Muscle layer of duodenum (tissue), 2 donors: Measurements from ENCODE around the gene DERL2.

Experiments
- H3K27ac ChIP-seq: one replicate; pipeline ENCODE4 v1.7.0; 2013; ENCODE audit warnings: mild to moderate bottlenecking, low read length
- H3K27me3 ChIP-seq: one replicate; pipeline ENCODE4 v1.7.0; 2013; ENCODE audit warnings: low read depth, mild to moderate bottlenecking, control low read depth, low read length
- H3K36me3 ChIP-seq, 2 donors: one replicate each; pipeline ENCODE4 v1.7.0; 2013; ENCODE audit warnings: low read length in 2 of 2, control low read depth in 1 of 2, mild to moderate bottlenecking in 1 of 2; ENCODE audit not compliant: insufficient read depth in 2 of 2, control insufficient read depth in 1 of 2
- H3K4me1 ChIP-seq, 2 donors: one replicate each; pipeline ENCODE4 v1.7.0; 2013; ENCODE audit warnings: low read length in 2 of 2, mild to moderate bottlenecking in 2 of 2, control low read depth in 1 of 2, moderate library complexity in 1 of 2; ENCODE audit not compliant: insufficient read depth in 2 of 2, control insufficient read depth in 1 of 2
- H3K4me3 ChIP-seq, 2 donors: one replicate each; pipeline ENCODE4 v1.7.0; 2013; ENCODE audit warnings: low read length in 2 of 2, low read depth in 1 of 2, mild to moderate bottlenecking in 1 of 2
- H3K9me3 ChIP-seq, 2 donors: one replicate each; pipeline ENCODE4 v1.7.0; 2013; ENCODE audit warnings: low read length in 2 of 2, control low read depth in 1 of 2, mild to moderate bottlenecking in 1 of 2; ENCODE audit not compliant: control insufficient read depth in 1 of 2
- donor health status: healthy.

DERL2 gene

DNA sequence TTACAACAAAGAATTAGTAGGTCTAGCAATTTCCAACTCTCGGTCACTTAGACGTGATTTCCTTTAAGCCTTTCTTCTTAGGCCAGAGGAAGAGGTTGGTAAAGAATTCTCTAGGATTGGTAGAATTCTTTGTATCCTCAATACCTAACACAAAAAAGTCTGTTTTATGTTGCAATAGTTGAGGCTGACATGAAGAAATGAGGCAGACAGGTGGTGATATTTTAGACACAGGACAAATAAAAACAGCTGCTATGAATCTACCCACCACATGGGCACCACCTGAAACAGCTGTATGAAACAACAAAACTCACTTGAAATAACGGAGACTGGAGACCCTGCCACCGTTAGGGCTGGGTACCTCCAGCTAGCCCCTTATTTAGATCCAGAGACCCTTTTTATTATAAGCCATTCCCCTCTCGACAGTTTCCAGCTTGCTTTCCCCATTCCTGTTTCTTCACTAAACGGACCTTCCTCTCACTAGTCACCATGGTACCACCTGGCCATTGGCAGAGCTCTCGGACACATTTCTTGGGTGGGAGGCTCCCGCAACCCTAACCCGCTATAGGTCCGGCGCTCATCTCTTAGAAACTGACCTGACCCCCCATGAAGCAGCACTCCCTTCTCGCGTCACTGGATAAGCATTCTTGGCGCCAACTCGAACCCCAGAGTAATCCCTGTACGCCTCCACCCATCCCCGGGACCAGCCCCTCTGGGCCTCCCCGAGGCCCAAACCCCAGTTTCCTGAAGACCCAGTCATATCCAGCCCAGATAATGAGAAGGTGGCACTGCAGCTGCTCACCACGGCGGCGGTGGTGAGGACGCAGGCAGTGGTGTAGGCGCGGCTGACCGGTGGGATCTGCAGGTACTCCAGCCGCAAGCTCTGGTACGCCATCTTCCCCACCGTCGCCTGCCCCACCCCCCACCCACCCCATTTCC, at the start of gene DERL2:
TSS of gene DERL2 (minus strand) at position 909 of the 936 bp plus-strand sequence. CDS start at position 892, 17 bp downstream.
- H3K27me3 ChIP-seq, result no peaks in the 10 kb centered on the region
- H3K4me1 ChIP-seq, result peaks cover 9 to 33% of the 10 kb centered on the region in 2 donors
- peak within 1 kb of the TSS; percentile 96 to 97 for H3K4me3 ChIP-seq
- H3K9me3 ChIP-seq, result no peaks in the 10 kb centered on the region
- peak within 1 kb of the TSS; percentile 97 for H3K27ac ChIP-seq
- H3K36me3 ChIP-seq, result peaks cover 36 to 54% of the 10 kb centered on the region in 2 donors

DNA sequence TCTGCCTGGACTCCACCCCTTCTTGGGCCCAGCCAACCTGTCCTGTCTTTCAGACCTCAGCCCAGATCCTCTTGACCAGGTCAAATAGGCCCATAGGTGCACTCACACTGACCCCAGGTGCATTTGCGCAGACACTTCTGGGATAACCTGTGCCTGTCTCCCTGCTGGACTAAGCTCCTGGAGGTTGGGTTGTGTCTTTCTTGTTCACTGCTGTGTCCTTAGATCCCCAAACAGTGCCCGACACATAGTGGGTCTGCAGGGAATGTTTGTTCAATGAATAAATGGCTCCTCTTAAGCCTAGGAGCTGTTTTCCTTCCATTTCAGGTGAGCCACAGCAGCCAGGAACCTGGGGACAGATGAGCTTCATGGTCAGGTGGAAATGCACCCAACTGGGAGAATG, 49.5 kb upstream of the DERL2 start:
- H3K4me1 ChIP-seq, result no peaks in the 10 kb centered on the region
- H3K27me3 ChIP-seq, result no peaks in the 10 kb centered on the region
- no peak overlapping the region for H3K4me3 ChIP-seq
- no peak overlapping the region for H3K27ac ChIP-seq
- H3K9me3 ChIP-seq, result no peaks in the 10 kb centered on the region
- peaks cover 13 to 26% of the 10 kb centered on the region in 2 donors for H3K36me3 ChIP-seq

DNA sequence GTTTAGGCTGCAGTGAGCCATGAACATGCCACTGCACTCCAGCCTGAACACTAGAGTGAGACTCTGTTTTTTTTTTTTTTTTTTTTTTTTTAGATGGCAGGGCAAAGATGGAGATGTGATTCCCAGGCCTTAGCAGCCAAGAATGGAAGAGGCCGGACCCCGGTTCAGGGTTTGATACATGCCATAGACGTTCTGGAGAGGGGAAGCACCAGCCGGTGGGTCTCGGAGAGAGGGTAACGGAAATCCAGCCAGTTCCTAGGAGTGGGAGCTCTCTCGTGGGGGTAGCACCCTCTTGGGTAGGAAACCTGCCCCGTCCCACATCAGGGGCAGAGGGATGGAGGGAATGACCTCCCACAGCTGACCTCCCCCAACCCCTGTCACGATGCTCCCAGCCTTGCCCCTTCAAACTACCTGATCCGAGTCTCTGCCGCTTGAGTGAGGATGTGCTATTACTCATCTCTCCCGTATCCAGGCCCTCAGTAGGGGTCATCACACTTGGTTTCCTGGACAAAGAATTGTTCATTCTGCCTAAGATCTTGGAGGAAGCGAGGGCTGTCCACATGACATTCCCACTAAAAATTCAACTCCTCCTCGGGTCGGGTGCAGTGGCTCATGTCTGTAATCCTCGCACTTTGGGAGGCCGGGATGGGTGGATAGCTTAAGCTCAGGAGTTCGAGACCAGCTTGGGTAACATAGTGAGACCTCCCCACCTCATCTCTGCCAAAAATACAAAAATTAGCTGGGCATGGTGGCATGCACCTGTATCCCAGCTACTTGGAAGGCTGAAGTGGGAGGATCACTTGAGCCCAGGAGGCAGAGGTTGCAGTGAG, 47.7 kb upstream of the DERL2 start:
- peaks cover 17 to 28% of the 10 kb centered on the region in 2 donors for H3K36me3 ChIP-seq
- no peak overlapping the region for H3K27ac ChIP-seq
- H3K4me1 ChIP-seq, result no peaks in the 10 kb centered on the region
- H3K27me3 ChIP-seq, result no peaks in the 10 kb centered on the region
- H3K4me3 ChIP-seq, result no peak overlapping the region
- H3K9me3 ChIP-seq, result no peaks in the 10 kb centered on the region

DNA sequence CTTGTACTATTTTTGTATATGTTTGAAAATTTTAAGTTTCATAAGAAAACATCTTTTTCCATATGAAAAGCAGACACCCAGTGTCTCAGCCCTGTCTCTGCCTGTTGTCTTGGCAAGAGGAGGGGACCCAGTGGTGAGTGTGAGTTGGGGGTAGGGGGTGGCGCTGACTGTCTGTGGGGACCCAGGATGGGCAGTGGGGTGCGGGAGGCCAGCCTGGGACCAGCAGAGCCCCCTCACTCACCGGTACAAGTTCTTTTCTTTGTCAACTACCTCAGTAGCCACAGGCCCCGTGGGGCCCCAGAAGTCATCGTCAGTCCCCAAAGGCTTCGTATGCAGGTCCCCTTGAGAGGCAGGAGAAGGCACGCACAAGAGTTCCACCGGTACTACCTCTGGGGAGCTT, 46.6 kb upstream of the DERL2 start:
- H3K9me3 ChIP-seq, result no peaks in the 10 kb centered on the region
- no peaks in the 10 kb centered on the region for H3K4me1 ChIP-seq
- no peak overlapping the region for H3K4me3 ChIP-seq
- no peak overlapping the region for H3K27ac ChIP-seq
- H3K27me3 ChIP-seq, result no peaks in the 10 kb centered on the region
- peaks cover 14 to 23% of the 10 kb centered on the region in 2 donors for H3K36me3 ChIP-seq

DNA sequence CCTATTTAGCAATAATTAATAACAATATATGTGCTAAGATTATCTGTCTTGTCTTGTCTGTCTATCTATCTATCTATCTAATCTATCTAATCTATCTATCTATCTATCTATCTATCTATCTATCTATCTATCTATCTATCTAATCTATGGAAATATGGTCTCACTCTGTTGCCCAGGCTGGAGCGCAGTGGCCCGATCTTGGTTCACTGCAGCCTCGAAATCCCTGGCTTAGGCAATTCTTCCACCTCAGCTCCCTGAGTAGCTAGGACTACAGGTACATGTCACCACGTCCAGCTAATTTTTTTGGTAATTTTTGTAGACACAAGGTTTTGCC, 45.1 kb upstream of the DERL2 start:
- Histone ChIP-seq H3K4me3 (no peak overlapping the region), H3K27ac (no peak overlapping the region), H3K36me3 (peaks cover 14 to 22% of the 10 kb centered on the region in 2 donors), H3K9me3 (no peaks in the 10 kb centered on the region), H3K4me1 (peaks cover 0 to 11% of the 10 kb centered on the region in 2 donors), H3K27me3 (no peaks in the 10 kb centered on the region)

DNA sequence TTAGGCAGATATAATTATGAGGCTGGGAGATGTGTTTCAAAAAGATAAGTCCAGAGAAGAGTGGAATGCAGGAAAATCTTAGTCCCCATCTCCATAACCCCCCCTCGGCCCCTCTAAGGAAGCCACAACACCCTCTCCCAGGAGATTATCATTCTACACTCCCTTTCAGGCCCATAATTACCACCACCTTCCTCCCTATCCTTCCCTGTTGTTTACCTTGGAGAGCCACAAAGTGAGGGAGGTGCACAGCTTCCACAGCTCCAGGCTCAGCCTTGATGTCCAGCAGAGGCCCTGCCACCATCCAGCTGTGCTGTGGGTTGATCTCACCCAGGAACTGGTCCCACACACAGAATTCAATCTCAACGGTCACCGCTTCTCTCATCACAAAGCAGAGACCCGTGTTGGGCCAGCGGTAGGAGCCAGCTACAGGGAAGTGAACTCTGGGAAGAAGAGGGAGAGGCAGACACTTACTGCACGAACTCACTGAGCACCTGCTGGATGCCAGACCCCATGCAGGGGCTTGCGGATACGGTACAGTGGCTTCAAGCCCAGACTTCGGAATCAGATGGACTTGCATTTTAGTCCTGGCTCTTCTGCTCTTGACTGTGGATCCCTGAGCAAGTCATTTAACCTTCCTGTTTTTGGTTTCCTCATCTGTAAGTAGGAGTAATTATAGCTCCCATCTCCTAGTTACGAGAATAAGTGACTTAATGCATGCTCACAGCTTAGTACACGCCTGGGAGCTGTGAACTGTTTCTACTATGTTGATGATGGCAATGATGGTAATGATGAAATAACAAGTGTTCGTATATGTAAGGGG, 44.5 kb upstream of the DERL2 start:
- Histone ChIP-seq H3K36me3 (peaks cover 14 to 18% of the 10 kb centered on the region in 2 donors), H3K9me3 (no peaks in the 10 kb centered on the region), H3K4me1 (peaks cover 0 to 11% of the 10 kb centered on the region in 2 donors), H3K27me3 (no peaks in the 10 kb centered on the region), H3K27ac (no peak overlapping the region), H3K4me3 (no peak overlapping the region)

DNA sequence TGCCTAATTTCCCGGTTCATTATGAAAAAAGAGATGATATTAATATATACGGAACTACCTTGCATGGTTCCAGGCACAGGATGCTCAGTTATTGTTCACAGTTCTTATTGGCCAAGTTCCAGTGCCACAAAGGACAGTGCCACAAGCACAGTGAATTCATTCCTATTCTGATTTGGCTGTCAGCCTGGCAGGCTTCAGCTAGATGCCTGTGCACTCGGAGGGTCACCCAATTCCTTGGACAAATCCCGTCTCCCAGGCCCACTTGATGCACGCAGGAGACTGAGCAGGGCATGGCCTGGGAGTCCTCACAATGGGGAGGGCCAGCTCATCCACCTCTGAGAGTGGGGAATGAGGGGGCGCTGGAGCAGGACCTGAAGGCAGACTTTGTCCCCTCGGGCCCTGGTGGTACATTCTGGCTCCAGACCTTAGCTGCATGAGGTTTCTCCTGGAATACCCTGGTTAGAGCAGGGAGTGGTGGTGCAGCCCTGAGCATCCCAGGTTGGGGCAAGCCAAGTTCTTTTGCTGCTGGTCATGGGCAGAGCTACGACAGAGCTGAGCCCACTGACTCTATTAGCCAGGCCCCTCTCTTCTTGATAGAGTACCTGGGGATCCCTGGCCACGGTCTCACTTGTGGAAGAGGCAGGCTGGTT, 41.7 kb upstream of the DERL2 start:
- Histone ChIP-seq H3K36me3 (peaks cover 10 to 14% of the 10 kb centered on the region in 2 donors), H3K27ac (peak overlapping the region; percentile 71), H3K9me3 (no peaks in the 10 kb centered on the region), H3K4me1 (peaks cover 0 to 11% of the 10 kb centered on the region in 2 donors), H3K27me3 (no peaks in the 10 kb centered on the region), H3K4me3 (no peak overlapping the region)

DNA sequence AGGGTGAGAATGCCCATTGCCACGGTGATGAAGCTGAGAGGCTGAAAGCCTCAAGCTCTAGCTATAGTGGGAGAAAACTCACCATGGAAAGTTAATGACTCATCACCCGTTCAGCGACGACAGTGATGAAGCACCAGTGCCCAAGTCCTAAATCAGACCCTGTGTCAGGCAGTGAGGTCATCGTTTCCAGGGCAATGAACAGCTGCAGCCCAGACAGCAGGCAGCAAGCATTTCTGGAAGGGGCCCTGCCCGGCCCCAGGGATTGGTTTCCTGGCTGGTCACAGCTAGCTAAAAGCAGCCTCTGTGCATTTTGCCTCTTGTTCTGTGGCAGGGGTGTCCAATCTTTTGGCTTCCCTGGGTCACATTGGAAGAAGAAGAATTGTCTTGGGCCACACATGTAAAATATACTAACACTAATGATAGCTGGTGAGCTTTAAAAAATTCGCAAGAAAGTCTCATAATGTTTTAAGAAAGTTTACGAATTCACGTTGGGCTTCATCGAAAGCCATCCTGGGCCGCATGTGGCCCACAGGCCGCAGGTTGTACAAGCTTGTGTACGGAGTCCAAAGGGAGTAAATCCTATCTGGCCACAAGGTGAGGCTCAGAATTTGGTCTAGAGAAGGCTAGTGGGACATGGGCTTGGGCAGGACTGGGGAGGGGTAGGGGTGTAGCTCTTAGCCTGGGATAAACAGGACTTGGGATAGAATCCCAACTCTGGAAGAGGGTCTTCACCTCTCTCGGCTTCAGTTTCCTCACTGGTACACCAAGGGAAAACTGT, 41.0 kb upstream of the DERL2 start:
- H3K27me3 ChIP-seq, result no peaks in the 10 kb centered on the region
- H3K36me3 ChIP-seq, result peaks cover 9 to 10% of the 10 kb centered on the region in 2 donors
- peaks cover 0 to 11% of the 10 kb centered on the region in 2 donors for H3K4me1 ChIP-seq
- no peak overlapping the region for H3K4me3 ChIP-seq
- H3K9me3 ChIP-seq, result no peaks in the 10 kb centered on the region
- peak overlapping the region; percentile 71 for H3K27ac ChIP-seq

DNA sequence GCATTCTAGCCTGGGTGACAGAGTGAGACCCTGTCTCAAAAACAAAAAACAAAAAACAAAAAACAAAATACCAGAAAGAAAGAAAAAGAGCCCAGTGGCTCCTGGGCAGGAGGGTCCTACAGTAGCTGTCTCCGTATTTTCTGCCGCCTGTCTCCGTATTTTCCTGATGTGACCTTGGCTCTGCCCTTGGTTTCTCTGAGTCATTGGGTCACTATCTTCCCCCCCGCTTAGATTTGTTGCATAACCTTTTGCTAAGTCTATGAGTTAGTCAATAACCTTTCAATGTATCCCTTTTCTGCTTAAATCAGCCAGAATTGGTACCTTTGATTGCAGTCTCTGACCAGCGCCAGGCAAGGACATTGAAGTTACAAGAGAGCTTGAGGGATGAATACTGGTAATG, 37.3 kb upstream of the DERL2 start:
- Histone ChIP-seq H3K36me3 (peaks cover 0 to 9% of the 10 kb centered on the region in 2 donors), H3K4me1 (peaks cover 0 to 11% of the 10 kb centered on the region in 2 donors), H3K9me3 (no peaks in the 10 kb centered on the region), H3K4me3 (no peak overlapping the region), H3K27ac (no peak overlapping the region), H3K27me3 (no peaks in the 10 kb centered on the region)

DNA sequence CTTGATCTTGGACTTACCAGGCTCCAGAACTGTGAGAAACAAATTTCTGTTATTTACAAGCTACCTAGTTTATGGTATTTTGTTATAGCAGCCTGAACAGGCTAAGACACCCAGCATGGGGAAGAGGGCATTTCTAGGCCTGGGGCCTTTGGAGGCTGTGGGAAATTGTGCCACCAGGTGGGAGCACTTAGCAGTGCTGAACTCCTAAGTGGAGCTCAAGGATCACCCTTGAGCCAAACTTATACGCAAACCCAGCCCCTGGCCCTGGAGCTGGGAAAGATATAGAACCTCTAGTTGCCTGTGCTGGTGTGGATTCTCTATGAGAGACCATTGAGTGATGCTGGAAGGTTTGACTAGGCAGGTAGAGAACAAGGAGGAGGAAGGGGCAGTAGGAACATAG, 36.5 kb upstream of the DERL2 start:
- peaks cover 0 to 7% of the 10 kb centered on the region in 2 donors for H3K36me3 ChIP-seq

More for the DNA sequence above, 36.5 kb upstream of the DERL2 start:
- Histone ChIP-seq H3K4me1 (peaks cover 0 to 11% of the 10 kb centered on the region in 2 donors), H3K27me3 (no peaks in the 10 kb centered on the region), H3K27ac (no peak overlapping the region), H3K9me3 (no peaks in the 10 kb centered on the region), H3K4me3 (no peak overlapping the region)
